CD14-positive monocyte (primary cell): ENCODE measurements around the gene MAGEB18. TPM values are rescaled to one million over a fixed set of nuclear protein-coding genes. Genes with fewer than 3 reads are reported as not detected.

Experiments used
- DNase-seq, 3 donors: peaks; one replicate each; pipeline ENCODE4 v3.0.0-alpha.2; 2011 to 2022
- H2AFZ ChIP-seq: 2 replicates; pipeline ENCODE4 v1.6.0; 2012; ENCODE audit warnings: mild to moderate bottlenecking, low read depth, low read length, inconsistent platforms; ENCODE audit not compliant: insufficient read depth, poor library complexity, severe bottlenecking
- H3K27ac ChIP-seq, 2 donors: 1 replicate in 1 of 2; 2 replicates in 1 of 2; pipeline ENCODE4 v1.5.1; 2012 to 2013; ENCODE audit warnings: low read length in 2 of 2, control low read depth in 1 of 2, inconsistent platforms in 1 of 2, low read depth in 1 of 2, mild to moderate bottlenecking in 1 of 2
- H3K27me3 ChIP-seq, 2 donors: one replicate each; pipeline versions ENCODE4 v1.6.0 to v1.6.1; 2011 to 2013; ENCODE audit warnings: low read length in 2 of 2; ENCODE audit not compliant: control insufficient read depth in 2 of 2, insufficient read depth in 2 of 2
- H3K36me3 ChIP-seq, 2 donors: replicated peaks in 1 of 2; 1 replicate in 1 of 2; 2 replicates in 1 of 2; pipeline versions ENCODE4 v1.5.1 to v1.6.1; 2012 to 2013; ENCODE audit warnings: low read length in 2 of 2, control low read depth in 1 of 2, inconsistent platforms in 1 of 2, mild to moderate bottlenecking in 1 of 2; ENCODE audit not compliant: insufficient read depth in 2 of 2, control insufficient read depth in 1 of 2
- H3K4me1 ChIP-seq, 2 donors: 1 replicate in 1 of 2; 2 replicates in 1 of 2; pipeline versions ENCODE4 v1.5.1 to v1.6.1; 2012 to 2013; ENCODE audit warnings: low read length in 2 of 2, control low read depth in 1 of 2, inconsistent platforms in 1 of 2, mild to moderate bottlenecking in 1 of 2, moderate library complexity in 1 of 2; ENCODE audit not compliant: insufficient read depth in 2 of 2, control insufficient read depth in 1 of 2
- H3K4me2 ChIP-seq: replicated peaks from 2 replicates; pipeline ENCODE3; 2012; ENCODE audit warnings: low read length, moderate library complexity, mild to moderate bottlenecking; ENCODE audit not compliant: poor library complexity, severe bottlenecking; ENCODE audit errors: extremely low read depth
- H3K4me3 ChIP-seq, 3 experiments: fragments of 200-600 bp in 1 of 3; sonication (generic) in 1 of 3; replicated peaks in 1 of 3; 1 replicate in 2 of 3; 2 replicates in 1 of 3; pipeline ENCODE4 v1.5.1; 2011 to 2013; ENCODE audit warnings: low read length in 3 of 3, mild to moderate bottlenecking in 3 of 3, control low read depth in 2 of 3, low read depth in 2 of 3, inconsistent platforms in 1 of 3, moderate library complexity in 1 of 3
- H3K79me2 ChIP-seq: 2 replicates; pipeline ENCODE4 v1.6.0; 2012; ENCODE audit warnings: mild to moderate bottlenecking, control low read depth, inconsistent platforms, low read length, moderate library complexity; ENCODE audit not compliant: insufficient read depth
- H3K9ac ChIP-seq: 2 replicates; pipeline ENCODE4 v1.6.0; 2017; ENCODE audit warnings: low read length, mild to moderate bottlenecking; ENCODE audit not compliant: insufficient read depth, poor library complexity, severe bottlenecking
- H3K9me3 ChIP-seq, 2 donors: replicated peaks in 1 of 2; 1 replicate in 1 of 2; 2 replicates in 1 of 2; pipeline versions ENCODE4 v1.5.1 to v1.6.1; 2012 to 2013; ENCODE audit warnings: low read length in 2 of 2, control low read depth in 1 of 2; ENCODE audit not compliant: control insufficient read depth in 1 of 2, insufficient read depth in 1 of 2
- H4K20me1 ChIP-seq: 2 replicates; pipeline ENCODE4 v1.6.0; 2012; ENCODE audit warnings: mild to moderate bottlenecking, low read length, control low read depth, moderate library complexity; ENCODE audit not compliant: insufficient read depth
- H3K27ac Mint-ChIP-seq, 7 donors: one replicate each; pipeline ENCODE4 v1.8.0; 2020; ENCODE audit warnings: mild to moderate bottlenecking in 7 of 7, mixed read lengths in 7 of 7, moderate library complexity in 6 of 7, inconsistent platforms in 2 of 7
- H3K27me3 Mint-ChIP-seq, 3 donors: one replicate each; pipeline ENCODE4 v1.8.0; 2021 to 2022; ENCODE audit warnings: low read depth in 3 of 3, mild to moderate bottlenecking in 3 of 3, mixed read lengths in 3 of 3, moderate library complexity in 3 of 3, inconsistent platforms in 1 of 3
- H3K36me3 Mint-ChIP-seq, 2 donors: one replicate each; pipeline ENCODE4 v1.8.0; 2020; ENCODE audit warnings: mixed read lengths in 2 of 2, inconsistent platforms in 1 of 2, mild to moderate bottlenecking in 1 of 2
- H3K4me1 Mint-ChIP-seq: one replicate; pipeline ENCODE4 v1.8.0; 2020; ENCODE audit warnings: mild to moderate bottlenecking, mixed read lengths
- H3K4me3 Mint-ChIP-seq, 2 donors: one replicate each; pipeline ENCODE4 v1.8.0; 2020; ENCODE audit warnings: mild to moderate bottlenecking in 2 of 2, mixed read lengths in 2 of 2, moderate library complexity in 1 of 2
- H3K9me3 Mint-ChIP-seq, 7 donors: one replicate each; pipeline ENCODE4 v1.8.0; 2020 to 2022; ENCODE audit warnings: mixed read lengths in 7 of 7, mild to moderate bottlenecking in 6 of 7, moderate library complexity in 6 of 7, inconsistent platforms in 2 of 7
- CTCF ChIP-seq: fragments of 200-600 bp; IDR thresholded peaks from one replicate; pipeline ENCODE4 v1.8.0; 2022; ENCODE audit warnings: antibody characterized with exemption, mild to moderate bottlenecking
- whole genome bisulfite sequencing: methylation state at CpG from one replicate; pipeline ENCODE4 v1.1.5; 2013; ENCODE audit warnings: missing lambda C conversion rate; ENCODE audit not compliant: insufficient coverage; 5-methylcytosine and 5-hydroxymethylcytosine counted together
- intact Hi-C, 2 donors: fragments of 100-400 bp; cut with micrococcal nuclease; formaldehyde crosslinking; loops; one replicate each; pipeline versions ENCODE4 v1.15.0 to v1.15.1; 2023
- polyA plus RNA-seq, 3 donors: library from polyadenylated mRNA; depleted of rRNA in 1 of 3; unstranded in 2 of 3; stranded (reverse) in 1 of 3; fragments of 300-500 nt in 2 of 3; fragments of >200 nt in 1 of 3; fragmentation: Illumina TruSeq in 2 of 3; gene quantifications; 1 replicate in 2 of 3; 2 replicates in 1 of 3; pipeline ENCODE4 v1.2.3, GENCODE V29; 2012 to 2021

Gene MAGEB18
- polyA plus RNA-seq, 3 donors, result not detected

GRCh38 chrX:26160301-26160700 is 22.2 kb downstream of the MAGEB18 start, which contains the start of gene MAGEB6B:
TSS of gene MAGEB6B (plus strand) at chrX:26160601. CDS start at chrX:26160601, 0 bp downstream.
- no peak for DNase-seq
- no peaks in the 10 kb centered on the region for H3K36me3 ChIP-seq
- no peak within 1 kb of the TSS for H2AFZ ChIP-seq
- Mint-ChIP-seq H3K36me3 (no peaks in the 10 kb centered on the region), H3K27ac (no peak within 1 kb of the TSS), H3K4me3 (no peak within 1 kb of the TSS), H3K27me3 (peaks cover 0 to 1% (median 0%) of the 10 kb centered on the region in 3 donors), H3K4me1 (no peaks in the 10 kb centered on the region), H3K9me3 (peaks cover 2 to 15% (median 11%) of the 10 kb centered on the region in 7 donors)
- H3K9me3 ChIP-seq, result peaks cover 0 to 25% of the 10 kb centered on the region in 2 donors
- TF ChIP-seq CTCF, result no peak
- no peak within 1 kb of the TSS for H3K9ac ChIP-seq
- H3K79me2 ChIP-seq, result no peaks in the 10 kb centered on the region
- no CpG with 5 or more reads among the region's 10 CpGs for WGBS
- intact Hi-C loops, result no loop called here
- H4K20me1 ChIP-seq, result no peaks in the 10 kb centered on the region
- H3K4me2 ChIP-seq, result no peak within 1 kb of the TSS
- no peaks in the 10 kb centered on the region for H3K4me1 ChIP-seq
- H3K4me3 ChIP-seq, result no peak within 1 kb of the TSS
- H3K27ac ChIP-seq, result no peak within 1 kb of the TSS
- no peaks in the 10 kb centered on the region for H3K27me3 ChIP-seq

Other genes with a start within 250 kb of the MAGEB18 start
- not detected for gene MAGEB6B, start 22.3 kb downstream of the MAGEB18 start, polyA plus RNA-seq
- gene MAGEB6, start 54.1 kb downstream of the MAGEB18 start, polyA plus RNA-seq, result not detected
- not detected for gene MAGEB5, start 77.8 kb downstream of the MAGEB18 start, polyA plus RNA-seq